Neuronal stem cell (in vitro differentiated cells): ENCODE measurements around the gene PAK4.
"Not testable (repeated sequence)": the region's sequence is repeated elsewhere in the genome, so short reads cannot be mapped to it uniquely, and the experiment has no call there.

Experiments used
- DNase-seq: peaks from one replicate; pipeline ENCODE4 v3.0.0-alpha.2; 2013; ENCODE audit warnings: low spot score
- H2AFZ ChIP-seq: one replicate; pipeline ENCODE4 v1.6.1; 2013; ENCODE audit warnings: mild to moderate bottlenecking, low read length, inconsistent platforms
- H2AK5ac ChIP-seq: 2 replicates; pipeline ENCODE4 v1.6.1; 2013; ENCODE audit warnings: low read depth, mild to moderate bottlenecking, inconsistent platforms, low read length, moderate library complexity, mixed read lengths
- H2BK120ac ChIP-seq: 2 replicates; pipeline ENCODE4 v1.6.1; 2013; ENCODE audit warnings: low read depth, mild to moderate bottlenecking, inconsistent platforms, low read length, moderate library complexity, mixed read lengths
- H2BK12ac ChIP-seq: one replicate; pipeline ENCODE4 v1.6.1; 2013; ENCODE audit warnings: low read length, inconsistent platforms
- H2BK15ac ChIP-seq: 2 replicates; pipeline ENCODE4 v1.6.1; 2013; ENCODE audit warnings: mild to moderate bottlenecking, low read length, inconsistent platforms, mixed read lengths
- H2BK5ac ChIP-seq: one replicate; pipeline ENCODE4 v1.6.1; 2013; ENCODE audit warnings: inconsistent platforms, mild to moderate bottlenecking, low read length, moderate library complexity
- H3K14ac ChIP-seq: one replicate; pipeline ENCODE4 v1.6.1; 2013; ENCODE audit warnings: low read length, inconsistent platforms
- H3K18ac ChIP-seq: 2 replicates; pipeline ENCODE4 v1.6.1; 2013; ENCODE audit warnings: low read length, inconsistent platforms
- H3K23ac ChIP-seq: 2 replicates; pipeline ENCODE4 v1.6.1; 2013; ENCODE audit warnings: low read depth, mild to moderate bottlenecking, mixed read lengths, low read length, inconsistent platforms; ENCODE audit not compliant: poor library complexity
- H3K27ac ChIP-seq: replicated peaks from 3 replicates; pipeline ENCODE4 v1.5.1; 2013; ENCODE audit warnings: low read length, inconsistent platforms
- H3K27me3 ChIP-seq, 3 experiments: 2 replicates each; pipeline ENCODE4 v1.6.1; 2013; ENCODE audit warnings: low read length in 3 of 3, mild to moderate bottlenecking in 2 of 3, inconsistent platforms in 1 of 3, low read depth in 1 of 3, mixed read lengths in 1 of 3, moderate library complexity in 1 of 3; ENCODE audit not compliant: control insufficient read depth in 3 of 3, insufficient read depth in 3 of 3
- H3K36me3 ChIP-seq, 2 donors: replicated peaks in 1 of 2; 2 replicates each; pipeline ENCODE4 v1.6.1; 2013; ENCODE audit warnings: low read length in 2 of 2; ENCODE audit not compliant: control insufficient read depth in 2 of 2, insufficient read depth in 2 of 2
- H3K4ac ChIP-seq: 2 replicates; pipeline ENCODE4 v1.6.1; 2013; ENCODE audit warnings: inconsistent platforms, mild to moderate bottlenecking, low read length, moderate library complexity
- H3K4me1 ChIP-seq, 2 donors: 1 replicate in 1 of 2; 2 replicates in 1 of 2; pipeline ENCODE4 v1.6.1; 2013; ENCODE audit warnings: low read length in 2 of 2, low read depth in 1 of 2; ENCODE audit not compliant: control insufficient read depth in 2 of 2, insufficient read depth in 1 of 2
- H3K4me2 ChIP-seq: one replicate; pipeline ENCODE4 v1.6.1; 2013; ENCODE audit warnings: mild to moderate bottlenecking, low read length, inconsistent platforms; ENCODE audit not compliant: insufficient read depth, poor library complexity, severe bottlenecking
- H3K4me3 ChIP-seq, 2 donors: 2 replicates each; pipeline ENCODE4 v1.5.1; 2013; ENCODE audit warnings: low read length in 2 of 2, mild to moderate bottlenecking in 2 of 2, inconsistent platforms in 1 of 2, moderate library complexity in 1 of 2
- H3K79me1 ChIP-seq: one replicate; pipeline ENCODE4 v1.6.1; 2013; ENCODE audit warnings: low read depth, mild to moderate bottlenecking, inconsistent platforms, low read length, moderate library complexity
- H3K9ac ChIP-seq: one replicate; pipeline ENCODE4 v1.6.1; 2013; ENCODE audit warnings: mild to moderate bottlenecking, low read depth, low read length, inconsistent platforms; ENCODE audit not compliant: poor library complexity
- H3K9me3 ChIP-seq, 2 donors: replicated peaks in 1 of 2; 2 replicates each; pipeline versions ENCODE3 to v1.6.1; 2013; ENCODE audit warnings: low read length in 2 of 2, mild to moderate bottlenecking in 2 of 2, inconsistent platforms in 1 of 2, low read depth in 1 of 2, mixed read lengths in 1 of 2, moderate library complexity in 1 of 2; ENCODE audit not compliant: control insufficient read depth in 2 of 2, insufficient read depth in 1 of 2
- H4K8ac ChIP-seq: one replicate; pipeline ENCODE4 v1.6.1; 2013; ENCODE audit warnings: low read depth, mild to moderate bottlenecking, inconsistent platforms, low read length, moderate library complexity
- H4K91ac ChIP-seq: one replicate; pipeline ENCODE4 v1.6.1; 2013; ENCODE audit warnings: low read length, low read depth, mild to moderate bottlenecking, inconsistent platforms; ENCODE audit not compliant: poor library complexity
- WGBS, 2 donors: extraction: QIAGEN DNeasy Blood & Tissue Kit; methylation state at CpG; one replicate each; pipeline ENCODE4 v1.1.7; 2013; ENCODE audit warnings: missing lambda C conversion rate in 2 of 2, mixed read lengths in 1 of 2; ENCODE audit not compliant: insufficient read length in 2 of 2, insufficient replicate concordance in 1 of 2; ENCODE audit errors: extremely low coverage in 2 of 2; 5-methylcytosine and 5-hydroxymethylcytosine counted together

The PAK4 gene

DNA sequence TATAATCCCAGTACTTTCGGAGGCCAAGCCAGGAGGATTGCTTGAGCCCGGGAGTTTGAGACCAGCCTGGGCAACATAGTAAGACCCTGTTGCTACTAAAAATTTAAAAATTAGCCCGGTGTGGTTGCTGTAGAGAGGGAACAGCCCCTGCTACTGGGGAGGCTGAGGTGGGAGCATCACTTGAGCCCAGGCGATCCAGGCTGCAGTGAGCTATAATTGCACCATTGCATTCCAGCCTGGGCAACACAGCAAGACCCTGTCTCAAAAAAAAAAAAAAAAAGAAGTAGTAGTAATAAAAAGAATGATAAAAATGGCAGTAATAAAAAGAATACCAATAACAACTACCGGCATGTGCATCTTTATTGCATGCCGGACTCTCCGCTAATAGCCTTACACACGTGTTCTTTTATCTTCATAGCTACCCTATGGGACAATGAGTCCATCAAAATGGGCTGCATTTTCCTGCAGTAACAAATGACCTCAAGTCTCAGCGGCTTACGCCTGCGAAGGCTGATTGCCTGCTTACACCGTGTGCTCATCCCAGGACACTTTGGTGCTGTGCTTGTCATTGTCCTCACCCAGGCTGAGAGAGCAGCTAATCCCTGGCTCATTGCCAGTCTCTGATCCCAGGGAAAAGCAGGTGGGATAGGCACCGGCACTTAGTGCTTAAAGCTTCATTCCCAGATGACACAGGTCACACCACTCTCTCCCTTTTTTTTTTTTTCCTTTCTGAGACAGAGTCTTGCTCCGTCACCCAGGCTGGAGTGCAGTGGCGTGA, 92.8 kb downstream of the PAK4 start:
- H3K27ac ChIP-seq, result no peak overlapping the region
- no peak overlapping the region for H3K4me3 ChIP-seq
- no peak overlapping the region for H4K8ac ChIP-seq
- no peaks in the 10 kb centered on the region for H3K4me1 ChIP-seq
- H3K4me2 ChIP-seq, result no peak overlapping the region
- no peak overlapping the region for H2BK5ac ChIP-seq
- H3K9me3 ChIP-seq, result peaks cover 2 to 4% of the 10 kb centered on the region in 2 donors
- no peak overlapping the region for H3K14ac ChIP-seq
- H2AK5ac ChIP-seq, result no peak overlapping the region
- H2BK12ac ChIP-seq, result no peak overlapping the region
- no peak overlapping the region for H4K91ac ChIP-seq
- no peak overlapping the region for H2BK15ac ChIP-seq
- no peak overlapping the region for H3K23ac ChIP-seq
- DNase-seq, result no peak
- H3K9ac ChIP-seq, result no peak overlapping the region
- no peaks in the 10 kb centered on the region for H3K36me3 ChIP-seq
- no peaks in the 10 kb centered on the region for H3K79me1 ChIP-seq
- no peak overlapping the region for H2AFZ ChIP-seq
- no CpG with 5 or more reads among the region's 15 CpGs for WGBS, 2 donors
- no peak overlapping the region for H2BK120ac ChIP-seq
- H3K27me3 ChIP-seq, result no peaks in the 10 kb centered on the region
- no peak overlapping the region for H3K18ac ChIP-seq
- H3K4ac ChIP-seq, result no peak overlapping the region

DNA sequence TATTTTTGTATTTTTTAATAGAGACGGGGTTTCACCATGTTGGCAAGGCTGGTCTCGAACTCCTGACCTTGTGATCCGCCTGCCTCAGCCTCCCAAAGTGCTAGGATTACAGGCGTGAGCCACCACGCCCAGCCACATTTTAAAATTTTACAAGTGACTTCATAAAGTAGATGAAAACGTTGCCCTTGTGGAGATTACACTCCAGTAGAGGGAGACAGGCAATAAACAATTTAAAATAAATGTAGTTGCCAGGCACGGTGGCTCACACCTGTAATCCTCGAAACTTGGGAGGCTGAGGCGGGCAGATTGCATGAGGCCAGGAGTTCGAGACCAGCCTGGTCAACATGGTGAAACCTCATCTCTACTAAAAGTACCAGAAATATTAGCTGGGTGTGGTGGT, 93.5 kb downstream of the PAK4 start:
- not testable (repeated sequence) for H4K91ac ChIP-seq, H2BK120ac ChIP-seq, H3K4ac ChIP-seq, H3K4me2 ChIP-seq, H3K14ac ChIP-seq, H3K9ac ChIP-seq, H3K4me1 ChIP-seq, H3K27me3 ChIP-seq, H3K36me3 ChIP-seq, H3K23ac ChIP-seq, H3K4me3 ChIP-seq, H2BK12ac ChIP-seq, H2AK5ac ChIP-seq, H2BK15ac ChIP-seq, H2AFZ ChIP-seq, H3K27ac ChIP-seq, H3K79me1 ChIP-seq, H2BK5ac ChIP-seq, H3K18ac ChIP-seq, DNase-seq, H4K8ac ChIP-seq, H3K9me3 ChIP-seq
- no CpG with 5 or more reads among the region's 10 CpGs for WGBS, 2 donors

DNA sequence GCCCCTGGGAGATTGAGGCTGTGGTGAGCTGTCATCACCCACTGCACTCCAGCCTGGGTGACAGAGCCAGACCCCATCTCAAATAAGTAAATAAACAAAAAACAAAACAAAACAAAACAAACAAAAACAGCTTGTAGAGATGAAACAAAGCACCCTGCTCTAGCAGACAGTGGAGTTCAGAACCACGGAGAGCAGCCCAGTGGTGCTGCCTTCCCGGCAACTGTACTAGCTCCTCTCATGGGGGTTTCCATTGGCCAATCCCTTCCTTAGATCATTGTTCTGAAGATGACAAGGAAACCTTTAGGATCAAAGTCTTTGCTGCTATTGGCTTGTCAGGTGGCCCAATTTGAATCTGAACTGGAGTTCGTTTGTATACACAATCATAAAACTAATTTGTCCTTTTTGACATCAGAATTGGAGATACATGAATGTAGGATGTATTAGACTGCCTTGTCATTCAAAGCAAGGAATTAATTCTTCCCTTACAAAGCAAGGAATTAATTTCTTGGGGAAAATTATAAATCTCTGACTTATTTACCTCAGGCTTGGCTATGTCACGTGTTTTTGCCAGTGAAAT, 98.2 kb downstream of the PAK4 start:
- Histone ChIP-seq H2BK12ac (no peak overlapping the region), H2BK120ac (no peak overlapping the region), H3K4ac (no peak overlapping the region), H3K36me3 (no peaks in the 10 kb centered on the region), H3K4me2 (no peak overlapping the region), H3K14ac (no peak overlapping the region), H3K9ac (no peak overlapping the region), H2AFZ (no peak overlapping the region), H3K4me3 (no peak overlapping the region), H2BK15ac (no peak overlapping the region), H4K8ac (no peak overlapping the region), H3K18ac (no peak overlapping the region), H2BK5ac (no peak overlapping the region), H3K27ac (no peak overlapping the region), H3K9me3 (peaks cover 0 to 2% of the 10 kb centered on the region in 2 donors), H2AK5ac (no peak overlapping the region), H3K4me1 (no peaks in the 10 kb centered on the region), H4K91ac (no peak overlapping the region), H3K79me1 (no peaks in the 10 kb centered on the region), H3K27me3 (peaks cover 0 to 6% (median 0%) of the 10 kb centered on the region in 3 experiments), H3K23ac (no peak overlapping the region)
- WGBS, 2 donors, result no CpG with 5 or more reads among the region's 4 CpGs
- DNase-seq, result peak; percentile 37

- H3K4ac ChIP-seq, result no peak overlapping the region
- H2AFZ ChIP-seq, result no peak overlapping the region
- no peak overlapping the region for H3K4me3 ChIP-seq
- peaks cover 0 to 6% (median 0%) of the 10 kb centered on the region in 3 experiments for H3K27me3 ChIP-seq
- no peaks in the 10 kb centered on the region for H3K36me3 ChIP-seq
- WGBS, 2 donors, result no CpG with 5 or more reads among the region's 3 CpGs
- H2AK5ac ChIP-seq, result no peak overlapping the region
- no peak overlapping the region for H4K8ac ChIP-seq
- H3K23ac ChIP-seq, result no peak overlapping the region
- no peak overlapping the region for H2BK5ac ChIP-seq
- DNase-seq, result no peak
- no peak overlapping the region for H3K18ac ChIP-seq
- no peak overlapping the region for H3K9ac ChIP-seq
- no peak overlapping the region for H3K27ac ChIP-seq
- H3K9me3 ChIP-seq, result peaks cover 0 to 2% of the 10 kb centered on the region in 2 donors
- H2BK12ac ChIP-seq, result no peak overlapping the region
- no peak overlapping the region for H2BK120ac ChIP-seq
- H3K4me2 ChIP-seq, result no peak overlapping the region
- peak overlapping the region; percentile 21 for H3K14ac ChIP-seq
- H3K4me1 ChIP-seq, result no peaks in the 10 kb centered on the region
- no peak overlapping the region for H2BK15ac ChIP-seq
- no peaks in the 10 kb centered on the region for H3K79me1 ChIP-seq
- H4K91ac ChIP-seq, result no peak overlapping the region
These were observed 99.3 kb downstream of the PAK4 start for GRCh38 chr19:39224910-39225309.
